GM12878 (cell line): ENCODE data around the gene SLC34A1. TPM values are rescaled to one million over a fixed set of nuclear protein-coding genes. Genes with fewer than 3 reads are reported as not detected.

Source experiments
- BCLAF1 ChIP-seq: fragments of 450-650 bp; IDR thresholded peaks from 2 replicates; pipeline ENCODE4 v1.6.1; 2017; ENCODE audit warnings: antibody characterized with exemption, mild to moderate bottlenecking, moderate library complexity
- BHLHE40 ChIP-seq, 2 experiments: fragments of 450-650 bp in 1 of 2; IDR thresholded peaks; 2 replicates each; pipeline ENCODE4 v1.6.1; 2011 to 2017; ENCODE audit warnings: low read depth in 2 of 2, borderline replicate concordance in 1 of 2, improper control_type of control experiment in 1 of 2, low read length in 1 of 2, mild to moderate bottlenecking in 1 of 2
- CHD1 ChIP-seq: IDR thresholded peaks from 2 replicates; pipeline ENCODE4 v1.6.1; 2012; ENCODE audit warnings: low read depth, low read length, improper control_type of control experiment
- CHD4 ChIP-seq: fragments of 200-600 bp; sonication (generic); IDR thresholded peaks from 2 replicates; pipeline ENCODE4 v1.6.1; 2016; ENCODE audit warnings: mild to moderate bottlenecking
- ETV6 ChIP-seq, 2 experiments: fragments of 450-650 bp in 1 of 2; IDR thresholded peaks in 1 of 2; conservative IDR thresholded peaks in 1 of 2; 2 replicates each; pipeline ENCODE4 v1.6.1; 2014; ENCODE audit warnings: antibody characterized with exemption in 1 of 2, borderline replicate concordance in 1 of 2, low read depth in 1 of 2, mild to moderate bottlenecking in 1 of 2, moderate library complexity in 1 of 2
- FOXM1 ChIP-seq: IDR thresholded peaks from 2 replicates; pipeline ENCODE4 v1.6.1; 2012; ENCODE audit warnings: low read depth, mild to moderate bottlenecking, inconsistent platforms, low read length, moderate library complexity
- IRF4 ChIP-seq: IDR thresholded peaks from 2 replicates; pipeline ENCODE4 v1.6.1; 2011; ENCODE audit warnings: low read depth, low read length
- MTA2 ChIP-seq: fragments of 450-650 bp; IDR thresholded peaks from 2 replicates; pipeline ENCODE4 v1.6.1; 2016; ENCODE audit warnings: low read depth, mild to moderate bottlenecking, moderate library complexity
- NFIC ChIP-seq: IDR thresholded peaks from 2 replicates; pipeline ENCODE4 v1.6.1; 2012; ENCODE audit warnings: low read depth, mild to moderate bottlenecking, inconsistent platforms, low read length, moderate library complexity
- PKNOX1 ChIP-seq: fragments of 450-650 bp; IDR thresholded peaks from 2 replicates; pipeline ENCODE4 v1.6.1; 2016; ENCODE audit warnings: mild to moderate bottlenecking
- PML ChIP-seq: IDR thresholded peaks from 2 replicates; pipeline ENCODE4 v1.6.1; 2012; ENCODE audit warnings: low read length, inconsistent platforms
- RELB ChIP-seq: fragments of 450-650 bp; IDR thresholded peaks from 2 replicates; pipeline ENCODE4 v1.6.1; 2017; ENCODE audit warnings: low read depth, mild to moderate bottlenecking, moderate library complexity
- SMAD5 ChIP-seq: IDR thresholded peaks from 2 replicates; pipeline ENCODE4 v1.6.1; 2016; ENCODE audit warnings: antibody characterized with exemption, low read depth
- SUPT20H ChIP-seq: IDR thresholded peaks from 2 replicates; pipeline ENCODE4 v1.6.1; 2011; ENCODE audit warnings: low read depth, mild to moderate bottlenecking, low read length, moderate library complexity, borderline replicate concordance; ENCODE audit not compliant: control insufficient read depth
- TBL1XR1 ChIP-seq: IDR thresholded peaks from 2 replicates; pipeline ENCODE4 v1.6.1; 2012; ENCODE audit warnings: low read depth, low read length, improper control_type of control experiment
- TCF7 ChIP-seq: IDR thresholded peaks from 2 replicates; pipeline ENCODE4 v1.6.1; 2014; ENCODE audit warnings: antibody characterized with exemption, borderline replicate concordance
- YY1 ChIP-seq: IDR thresholded peaks from 2 replicates; pipeline ENCODE4 v1.6.1; 2011; ENCODE audit warnings: low read depth, mild to moderate bottlenecking, low read length
- polyA plus RNA-seq, 11 experiments: library from polyadenylated mRNA; depleted of rRNA in 4 of 11; unstranded in 6 of 11; stranded (reverse) in 5 of 11; fragments of >200 nt; fragmentation: Nextera tagmentation in 4 of 11; fragmentation: Illumina TruSeq in 1 of 11; extraction: Ambion mirVana in 4 of 11; extraction: Trizol in 1 of 11; gene quantifications; 1 replicate in 1 of 11; 2 replicates in 10 of 11; pipeline versions ENCODE4 v1.2.1 to v1.2.3, GENCODE V29; 2011 to 2016; ENCODE audit warnings: inconsistent platforms in 2 of 11, missing spikeins in 2 of 11, low read depth in 1 of 11
- total RNA-seq, 4 experiments: library from RNA; depleted of rRNA in 3 of 4; stranded (reverse); fragments of >200 nt in 3 of 4; fragmentation: Illumina TruSeq in 1 of 4; extraction: Trizol in 1 of 4; gene quantifications; 2 replicates each; pipeline versions ENCODE4 v1.2.1 to v1.2.3, GENCODE V29; 2013 to 2021
- TF ChIP-seq, protein P1 (sequence below): fragments of 450-650 bp; IDR thresholded peaks from 2 replicates; pipeline ENCODE4 v1.6.1; 2014; ENCODE audit warnings: mild to moderate bottlenecking
- TF ChIP-seq, protein P2 (sequence below): fragments of 450-650 bp; conservative IDR thresholded peaks from 2 replicates; pipeline ENCODE4 v1.6.1; 2017; ENCODE audit warnings: mild to moderate bottlenecking, moderate library complexity

SLC34A1 gene
- total and polyA plus RNA-seq, 10 of the 15 experiments (the other 5 are each of a cell fraction or from before 2014, with no cell fraction given): 0.03 to 0.14 (median 0.09) TPM; not detected in 2

GRCh38 chr5:177446200-177447065 is 62.2 kb downstream of the SLC34A1 start, which contains the start of gene PRR7 (continued):
- TF ChIP-seq RELB (no peak), SMAD5 (peak; percentile 61), BCLAF1 (0 out of 2 replicates have a peak, but pooled peaks have one; percentile 46), MTA2 (no peak), BHLHE40 (IDR thresholded peaks at IDR 0.05; ENCODE audit: borderline replicate concordance in 1 of 2, low read depth in 2 of 2, low read length in 1 of 2) (peak; percentile 22 to 80; a peak in 2 of 4 replicates), CHD4 (no peak), FOXM1 (no peak), CHD1 (no peak), PML (no peak), PKNOX1 (peak; percentile 36; the same call in 1 of the 2 replicates), SUPT20H (no peak), IRF4 (peak; percentile 37; the same call in 1 of the 2 replicates), TBL1XR1 (no peak; the same call in 1 of the 2 replicates), TCF7 (no peak), ETV6 (conservative IDR thresholded peaks at IDR 0.05 in 1 of 2, IDR thresholded peaks at IDR 0.05 in 1 of 2; ENCODE audit: borderline replicate concordance in 1 of 2, low read depth in 1 of 2) (0 out of 4 replicates have a peak, but pooled peaks of 1 of the 2 experiments have one; percentile 17), YY1 (peak; percentile 37; the same call in 1 of the 2 replicates), NFIC (no peak)
- TF ChIP-seq, protein P1, sequence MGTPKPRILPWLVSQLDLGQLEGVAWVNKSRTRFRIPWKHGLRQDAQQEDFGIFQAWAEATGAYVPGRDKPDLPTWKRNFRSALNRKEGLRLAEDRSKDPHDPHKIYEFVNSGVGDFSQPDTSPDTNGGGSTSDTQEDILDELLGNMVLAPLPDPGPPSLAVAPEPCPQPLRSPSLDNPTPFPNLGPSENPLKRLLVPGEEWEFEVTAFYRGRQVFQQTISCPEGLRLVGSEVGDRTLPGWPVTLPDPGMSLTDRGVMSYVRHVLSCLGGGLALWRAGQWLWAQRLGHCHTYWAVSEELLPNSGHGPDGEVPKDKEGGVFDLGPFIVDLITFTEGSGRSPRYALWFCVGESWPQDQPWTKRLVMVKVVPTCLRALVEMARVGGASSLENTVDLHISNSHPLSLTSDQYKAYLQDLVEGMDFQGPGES: no peak
- TF ChIP-seq, protein P2, sequence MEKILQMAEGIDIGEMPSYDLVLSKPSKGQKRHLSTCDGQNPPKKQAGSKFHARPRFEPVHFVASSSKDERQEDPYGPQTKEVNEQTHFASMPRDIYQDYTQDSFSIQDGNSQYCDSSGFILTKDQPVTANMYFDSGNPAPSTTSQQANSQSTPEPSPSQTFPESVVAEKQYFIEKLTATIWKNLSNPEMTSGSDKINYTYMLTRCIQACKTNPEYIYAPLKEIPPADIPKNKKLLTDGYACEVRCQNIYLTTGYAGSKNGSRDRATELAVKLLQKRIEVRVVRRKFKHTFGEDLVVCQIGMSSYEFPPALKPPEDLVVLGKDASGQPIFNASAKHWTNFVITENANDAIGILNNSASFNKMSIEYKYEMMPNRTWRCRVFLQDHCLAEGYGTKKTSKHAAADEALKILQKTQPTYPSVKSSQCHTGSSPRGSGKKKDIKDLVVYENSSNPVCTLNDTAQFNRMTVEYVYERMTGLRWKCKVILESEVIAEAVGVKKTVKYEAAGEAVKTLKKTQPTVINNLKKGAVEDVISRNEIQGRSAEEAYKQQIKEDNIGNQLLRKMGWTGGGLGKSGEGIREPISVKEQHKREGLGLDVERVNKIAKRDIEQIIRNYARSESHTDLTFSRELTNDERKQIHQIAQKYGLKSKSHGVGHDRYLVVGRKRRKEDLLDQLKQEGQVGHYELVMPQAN: peak; percentile 42; the same call in 1 of the 2 replicates
